ENCODE results near the gene SIRPB1.

GRCh38 chr20:1618954-1619540 is 762 bp downstream of the SIRPB1 start:
- TF ChIP-seq EZH2 (IDR thresholded peaks at IDR 0.05; ENCODE audit: borderline replicate concordance, low read depth, low read length, severe bottlenecking) (no peak), CTCF (IDR thresholded peaks at IDR 0.05; ENCODE audit: borderline replicate concordance, extremely low read depth, low read length, poor library complexity, severe bottlenecking) (no peak)

Measured in DND-41 (cell line).